Dedifferentiated amniotic fluid mesenchymal stem cell (primary cell): ENCODE measurements around the gene RBCK1.

Experiments
- DNase-seq: peaks from one replicate; pipeline ENCODE4 v3.0.0-alpha.2; 2016; ENCODE audit errors: extremely low spot score

Gene RBCK1

DNA sequence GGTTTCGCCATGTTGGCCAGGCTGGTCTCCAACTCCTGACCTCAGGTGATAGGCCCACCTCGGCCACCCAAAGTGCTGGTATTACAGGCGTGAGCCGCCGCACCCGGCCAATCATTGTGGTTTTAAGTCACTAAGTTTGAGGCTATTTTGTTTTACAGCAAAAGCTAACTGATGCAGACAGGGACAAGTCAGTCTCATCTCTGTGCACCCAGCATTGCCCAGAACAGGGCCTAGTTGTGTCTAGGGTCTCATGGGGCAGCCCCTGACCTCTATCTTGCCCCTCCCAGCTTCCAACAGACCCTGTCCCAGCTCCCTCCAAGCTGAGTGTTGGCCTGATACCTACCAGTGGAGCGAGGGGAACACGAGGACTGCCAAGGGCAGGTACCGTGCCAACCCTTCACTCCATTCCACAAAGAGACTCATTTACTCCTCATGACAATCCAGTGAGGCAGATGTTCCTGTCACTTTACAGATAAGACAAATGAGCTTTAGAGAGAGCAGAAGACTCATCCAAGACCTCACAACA, 8.9 kb upstream of the RBCK1 start:
- no peak for DNase-seq

DNA sequence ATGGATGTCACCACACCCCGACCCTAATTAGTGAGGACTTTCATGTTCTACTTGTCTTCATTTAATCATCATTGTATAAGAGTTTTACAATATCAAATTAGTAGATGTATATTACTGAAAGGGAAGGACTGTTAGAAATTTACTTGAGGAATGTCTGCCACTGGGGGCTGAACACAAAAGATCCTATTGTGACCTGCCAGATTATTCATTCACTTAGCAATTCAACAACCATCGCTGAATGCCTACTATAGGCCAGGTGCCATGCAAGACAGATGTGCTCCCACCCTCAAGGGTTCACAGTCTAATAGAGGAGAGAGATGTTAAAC, 8.0 kb upstream of the RBCK1 start:
- no peak for DNase-seq

DNA sequence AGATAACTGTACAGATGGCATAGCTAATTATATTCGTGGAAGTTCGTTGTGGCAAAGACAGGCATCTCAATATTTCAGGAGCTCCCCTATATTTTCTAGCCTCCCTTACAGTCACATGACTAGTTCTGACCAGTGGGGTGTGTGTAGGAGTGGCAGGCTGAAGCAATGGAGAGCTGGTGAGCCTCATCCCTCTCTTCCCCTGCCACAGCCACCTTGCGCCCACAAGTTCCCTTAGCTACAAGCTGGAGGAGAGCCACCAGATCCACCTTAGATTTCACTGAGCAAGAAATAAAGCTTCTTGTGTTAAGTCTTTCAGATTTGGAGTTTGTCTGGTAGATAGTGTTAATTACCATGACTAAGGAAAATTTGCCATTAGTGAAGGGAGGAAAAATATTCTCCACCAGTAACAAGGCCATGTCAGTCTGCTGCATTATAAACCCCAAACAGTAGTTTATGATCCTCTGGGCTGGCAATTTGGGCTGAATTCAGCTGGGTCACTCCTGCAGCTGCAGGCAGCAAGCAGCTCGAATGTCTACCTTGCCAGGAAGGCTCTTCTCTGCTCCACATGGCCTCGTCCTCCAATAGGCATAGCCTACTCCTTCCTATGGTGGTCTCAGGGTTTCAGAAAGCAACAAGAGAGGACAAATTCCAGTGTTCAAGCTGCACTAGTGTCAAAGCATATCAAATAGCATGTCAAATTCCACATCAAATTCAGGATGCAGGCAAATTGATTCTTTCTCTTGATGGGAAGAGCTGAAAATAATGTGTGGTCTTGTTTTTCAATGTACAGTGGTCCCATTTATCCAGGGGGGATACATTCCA, 7.4 kb upstream of the RBCK1 start:
- no peak for DNase-seq

DNA sequence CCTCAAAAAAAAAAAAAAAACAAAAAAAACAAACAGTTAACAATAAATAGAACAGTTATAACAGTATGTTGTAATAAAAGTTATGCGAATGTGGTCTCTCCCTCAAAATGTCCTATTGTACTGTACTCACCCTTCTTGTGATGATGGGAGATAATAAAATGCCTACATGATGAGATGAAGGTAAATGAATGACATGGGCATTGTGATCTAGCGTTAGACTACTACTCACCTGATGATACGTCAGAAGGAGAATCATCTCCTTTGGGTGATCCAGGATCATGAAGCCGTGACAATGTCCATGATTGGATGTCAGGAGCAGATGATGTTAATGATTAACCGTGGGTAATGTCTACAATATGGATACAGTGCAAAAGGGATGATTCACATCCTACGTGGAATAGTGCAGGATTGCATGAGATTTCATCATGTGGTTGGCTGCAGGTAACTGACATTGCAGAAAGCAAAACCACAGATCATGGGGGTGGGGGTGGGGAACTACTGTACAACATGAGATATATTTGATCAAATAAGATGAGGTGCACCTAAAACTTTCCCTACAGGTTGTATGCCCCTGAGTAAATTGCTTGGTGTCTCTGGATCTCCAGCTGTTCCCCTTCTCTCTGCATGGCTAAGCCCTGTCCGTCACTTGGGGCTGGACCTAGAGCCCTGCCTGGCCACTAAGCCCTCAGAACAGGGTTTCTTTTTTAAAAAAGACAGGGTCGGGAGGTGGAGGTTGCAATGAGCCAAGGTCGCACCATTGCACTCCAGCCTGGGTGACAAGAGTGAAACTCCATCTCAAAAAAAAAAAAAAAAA, 6.2 kb upstream of the RBCK1 start:
- DNase-seq: no peak

DNA sequence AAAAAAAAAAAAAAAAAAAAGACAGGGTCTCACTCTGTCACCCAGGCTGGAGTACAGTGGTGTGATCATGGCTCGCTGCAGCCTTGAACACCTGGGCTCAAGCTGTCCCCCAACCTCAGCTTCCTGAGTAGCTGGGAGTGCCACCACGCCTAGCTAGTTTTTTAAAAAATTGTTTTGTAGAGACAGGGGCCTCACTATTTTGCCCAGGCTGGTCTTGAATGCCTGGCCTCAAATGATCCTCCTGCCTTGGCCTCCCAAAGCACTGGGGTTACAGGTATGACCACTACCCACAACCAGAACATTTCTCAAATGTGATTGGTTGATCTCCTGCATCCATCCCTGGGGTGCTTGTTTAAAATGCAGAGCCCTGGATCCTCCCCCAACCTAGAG, 5.6 kb upstream of the RBCK1 start:
- DNase-seq: no peak

DNA sequence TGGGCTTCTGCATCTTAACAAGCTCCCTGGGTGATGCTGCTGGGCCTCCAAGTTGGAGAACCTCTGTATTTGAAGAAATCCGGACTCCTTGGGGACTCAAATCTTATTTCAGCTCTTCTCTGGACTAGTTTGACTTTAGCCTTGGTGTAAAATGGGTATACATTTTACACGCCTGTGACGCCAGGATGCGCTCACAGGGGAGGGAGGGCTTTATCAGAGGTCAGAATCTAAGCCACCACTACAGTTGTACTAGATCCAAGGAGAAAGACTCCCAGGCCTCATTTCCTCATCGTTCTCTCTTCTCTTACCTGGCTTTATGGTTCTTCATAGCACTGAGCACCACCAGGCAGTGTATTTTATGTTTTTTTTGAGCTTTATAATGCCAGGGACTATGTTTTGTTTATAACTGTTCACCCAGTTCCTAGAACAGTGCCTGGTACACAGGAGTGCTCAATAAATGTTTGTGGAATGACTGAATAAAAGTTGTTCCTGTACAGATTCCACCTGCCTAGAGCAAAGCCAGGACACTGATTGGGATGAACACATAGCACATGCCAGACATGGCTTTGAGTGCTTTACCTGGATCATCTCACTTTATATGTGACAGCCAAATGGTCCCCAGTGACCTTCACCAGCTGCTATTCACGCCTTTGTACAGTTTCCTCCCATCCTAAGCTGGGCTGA, 5.1 kb upstream of the RBCK1 start:
- DNase-seq: no peak

DNA sequence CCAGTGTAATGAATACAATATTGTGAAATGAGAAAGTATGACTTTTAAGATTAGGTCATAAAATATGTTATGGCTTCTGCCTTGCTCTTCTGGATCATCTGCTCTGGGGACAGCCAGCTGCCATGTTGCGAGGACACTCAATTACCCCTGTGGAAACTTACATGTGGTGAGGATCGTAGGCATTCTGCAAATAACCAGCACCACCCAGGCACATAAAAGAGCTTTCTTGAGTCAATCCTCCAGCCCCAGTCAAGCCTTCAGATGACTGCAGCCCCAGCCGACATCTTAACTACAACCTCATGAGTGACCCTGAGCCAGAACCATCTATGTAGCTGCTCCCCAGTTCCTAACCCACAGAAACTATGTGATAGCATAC, 4.5 kb upstream of the RBCK1 start:
- DNase-seq: no peak

DNA sequence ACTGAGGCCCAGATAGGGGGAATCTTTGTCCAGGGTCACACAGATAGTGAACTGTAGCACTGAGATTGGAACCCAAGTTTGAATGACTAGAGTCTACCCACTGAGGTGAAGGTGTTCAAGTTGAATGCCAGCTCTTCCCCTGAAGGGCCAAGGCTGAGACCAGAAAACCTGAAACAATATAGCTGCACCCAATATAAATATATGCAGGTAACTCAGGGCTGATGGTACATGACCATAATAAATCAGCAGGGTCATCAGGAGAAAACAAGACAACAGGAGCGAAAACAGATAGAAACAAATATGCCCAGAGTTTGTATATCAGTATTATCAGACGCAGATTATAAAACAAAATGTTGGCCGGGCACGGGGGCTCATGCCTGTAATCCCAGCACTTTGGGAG, 4.0 kb upstream of the RBCK1 start:
- no peak for DNase-seq

DNA sequence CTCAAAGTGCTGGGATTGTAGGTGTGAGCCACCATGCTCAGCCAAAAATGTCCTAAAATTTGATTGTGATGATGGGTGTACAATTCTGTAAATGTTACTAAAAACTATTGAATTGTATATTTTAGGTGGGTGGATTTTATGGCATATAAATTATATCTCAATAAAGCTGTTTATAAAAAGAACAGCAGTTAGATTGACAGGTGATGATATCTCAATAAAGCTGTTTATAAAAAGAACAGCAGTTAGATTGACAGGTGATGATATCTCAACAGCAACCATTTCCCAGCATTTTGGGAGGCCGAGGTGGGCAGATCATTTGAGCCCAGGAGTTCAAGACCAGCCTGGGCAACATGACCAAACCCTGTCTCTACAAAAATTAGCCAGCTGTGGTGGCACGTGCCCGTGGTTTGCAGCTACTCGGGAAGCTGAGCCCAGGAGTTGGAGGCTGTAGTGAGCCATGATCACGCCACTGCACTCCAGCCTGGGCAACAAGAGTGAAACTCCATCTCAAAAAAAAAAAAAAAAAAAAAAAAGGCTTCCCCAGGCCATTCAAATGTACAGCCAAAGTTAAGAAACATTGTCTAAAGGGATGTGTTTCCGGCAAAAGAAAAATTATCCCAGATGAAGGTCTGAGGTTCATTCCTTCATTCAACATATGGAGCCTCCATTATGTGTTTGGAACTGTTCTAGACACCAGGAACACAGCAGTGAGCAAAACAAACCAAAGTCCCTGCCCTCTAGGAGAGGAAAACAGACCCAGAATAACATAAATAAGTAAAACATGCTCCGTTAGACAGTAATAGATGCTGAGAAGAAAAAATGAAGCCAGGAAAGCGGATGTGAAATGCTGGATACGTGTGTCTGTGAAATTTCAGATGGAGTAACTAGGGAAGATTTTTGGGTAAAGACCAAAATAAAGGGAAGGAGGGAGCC, 1.6 kb upstream of the RBCK1 start:
- DNase-seq: no peak

DNA sequence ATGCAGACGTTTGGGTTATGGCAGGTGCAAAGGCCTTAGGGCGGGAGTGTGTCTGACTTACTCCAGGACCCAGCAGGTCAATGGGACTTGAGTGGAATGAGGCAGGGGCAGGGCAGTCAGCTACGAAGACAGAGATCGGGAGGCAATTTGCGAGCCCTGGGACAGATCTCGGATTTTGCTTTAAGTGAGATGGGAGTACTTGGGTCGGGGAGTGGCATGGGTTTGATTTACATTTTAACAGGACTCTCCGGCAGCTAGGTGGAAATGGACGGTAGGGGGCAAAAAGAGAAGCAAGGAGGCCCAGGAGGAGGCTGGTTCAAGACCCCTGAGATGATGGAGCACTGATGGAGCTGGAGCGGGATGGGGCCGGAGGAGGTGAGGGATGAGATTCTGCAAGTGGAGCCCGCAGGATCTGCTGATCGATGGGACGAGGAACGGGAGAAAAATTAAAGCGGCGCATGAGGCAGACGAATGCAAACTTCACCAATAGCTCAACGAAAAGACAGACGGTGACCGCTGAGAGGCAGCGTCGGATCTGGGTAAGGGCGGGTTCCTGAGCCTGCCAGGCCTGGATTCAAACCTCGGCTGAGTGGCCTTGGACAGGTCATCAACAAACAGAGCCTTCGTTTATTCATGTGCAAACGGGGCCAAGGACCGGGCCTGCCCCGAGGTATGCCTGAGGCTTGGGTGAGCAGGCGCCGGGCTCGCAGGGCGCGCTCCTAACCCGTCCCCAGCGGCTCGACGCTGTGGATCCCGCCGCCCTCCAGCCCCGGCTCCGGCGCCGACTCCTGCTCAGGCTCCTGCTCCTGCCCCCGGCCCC, 756 bp upstream of the RBCK1 start:
- peak; percentile 49 for DNase-seq

DNA sequence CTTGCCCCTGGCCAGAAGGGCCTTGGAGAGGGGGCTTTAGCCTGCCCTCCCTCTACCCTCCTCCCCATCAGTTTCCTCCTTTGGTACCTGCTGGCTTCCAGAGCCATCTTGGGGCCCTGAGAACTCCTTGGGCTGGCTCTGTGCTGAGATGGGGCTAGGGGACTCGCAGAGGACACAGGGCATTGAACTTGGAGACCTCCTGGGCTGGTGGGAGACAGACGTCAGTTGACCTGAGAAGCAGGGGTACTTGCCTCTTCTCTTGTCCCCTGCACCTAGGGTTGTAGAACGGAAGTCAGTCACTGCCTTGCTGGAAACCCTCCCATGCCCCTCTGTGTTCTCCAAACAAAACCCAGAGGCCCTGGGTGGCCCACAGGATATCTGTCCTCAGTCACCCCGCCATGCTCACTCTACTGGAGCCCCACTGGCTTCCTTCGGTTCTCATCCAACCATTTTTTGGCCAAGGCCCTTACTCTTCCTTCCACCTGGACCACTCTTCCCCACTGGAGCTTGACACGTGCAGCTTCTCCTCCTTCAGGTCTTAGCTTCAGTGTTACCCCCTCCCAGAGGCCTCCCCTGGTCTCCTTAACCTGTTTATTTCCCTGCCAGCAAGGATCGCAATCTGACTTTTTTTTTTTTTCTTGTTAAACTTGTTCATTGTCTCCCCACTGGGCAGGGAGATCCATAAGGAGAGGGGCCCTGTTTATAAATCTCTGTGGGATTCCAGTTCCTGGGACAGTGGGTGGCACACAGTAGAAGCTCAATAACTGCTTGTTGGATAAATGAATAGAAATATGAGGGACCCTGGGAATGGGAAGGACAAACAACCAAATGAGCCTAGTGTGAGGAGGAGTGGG, 971 bp downstream of the RBCK1 start:
- DNase-seq: no peak

DNA sequence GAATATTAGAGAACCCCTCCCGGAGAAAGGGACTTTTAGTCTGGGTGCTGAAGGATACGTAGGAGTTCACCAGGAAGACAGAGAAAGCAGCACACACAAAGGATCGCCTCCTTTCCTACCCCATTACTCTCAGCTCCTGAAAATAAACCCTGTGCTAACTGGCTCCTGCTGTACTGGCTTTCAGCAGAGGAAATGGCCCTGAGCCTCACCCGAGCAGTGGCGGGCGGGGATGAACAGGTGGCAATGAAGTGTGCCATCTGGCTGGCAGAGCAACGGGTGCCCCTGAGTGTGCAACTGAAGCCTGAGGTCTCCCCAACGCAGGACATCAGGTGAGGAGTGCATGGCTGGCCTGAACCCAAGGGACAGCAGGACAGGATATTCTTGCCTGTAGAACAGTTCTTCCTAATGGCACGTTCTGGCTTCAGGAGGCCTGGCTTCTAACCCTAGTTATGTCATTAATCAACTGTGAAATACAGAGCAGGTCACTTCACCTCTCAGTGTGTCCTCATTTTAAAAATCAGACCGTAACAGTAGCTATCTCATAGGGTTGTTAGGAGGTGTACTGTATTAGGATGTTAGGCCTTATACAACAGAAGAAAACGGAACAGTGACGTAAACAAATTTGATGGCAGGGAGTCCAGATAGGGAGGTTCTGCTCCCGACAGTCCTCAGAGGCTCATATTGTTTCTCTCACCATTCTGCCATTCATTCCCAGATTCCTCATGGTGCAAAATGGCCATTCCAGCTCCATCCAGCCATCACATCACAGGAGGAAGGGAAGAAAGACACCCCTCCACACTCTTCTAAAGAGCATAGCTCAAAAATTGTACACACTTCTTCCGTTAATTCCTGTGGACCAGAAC, 1.8 kb downstream of the RBCK1 start:
- DNase-seq: no peak

DNA sequence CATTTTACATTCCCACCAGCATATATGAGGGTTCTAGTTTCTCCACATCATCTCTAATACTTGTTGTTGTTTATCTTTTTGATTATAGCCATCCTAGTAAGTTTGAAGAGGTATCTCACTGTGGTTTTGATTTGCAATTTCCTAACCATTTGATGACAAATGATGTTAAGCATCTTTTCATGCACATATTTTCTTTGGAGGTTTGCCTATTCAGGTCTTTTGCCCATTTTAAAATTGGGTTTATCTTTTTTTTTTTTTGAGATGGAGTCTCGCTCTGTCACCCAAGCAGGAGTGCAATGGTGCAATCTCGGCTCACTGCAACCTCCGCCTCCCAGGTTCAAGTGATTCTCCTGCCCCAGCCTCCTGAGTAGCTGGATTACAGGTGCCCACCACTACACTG, 4.0 kb downstream of the RBCK1 start:
- DNase-seq: no peak

DNA sequence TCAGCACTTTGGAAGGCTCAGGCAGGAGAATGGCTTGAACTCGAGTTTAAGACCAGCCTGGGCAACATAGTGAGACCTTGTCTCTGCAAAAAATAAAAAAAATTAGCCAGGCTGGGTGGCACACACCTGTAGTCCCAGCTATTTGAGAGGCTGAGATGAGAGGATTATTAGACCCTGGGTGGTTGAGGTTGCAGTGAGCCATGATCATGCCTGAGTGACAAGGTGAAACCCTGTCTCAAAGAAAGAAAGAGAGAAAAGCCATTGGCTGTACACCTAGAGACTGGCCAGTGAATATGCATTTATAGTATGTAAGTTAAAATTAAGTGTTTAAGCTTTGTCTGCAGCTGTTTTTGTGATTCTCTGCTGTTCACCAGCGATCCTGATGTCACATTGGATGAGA, 6.1 kb downstream of the RBCK1 start:
- no peak for DNase-seq

DNA sequence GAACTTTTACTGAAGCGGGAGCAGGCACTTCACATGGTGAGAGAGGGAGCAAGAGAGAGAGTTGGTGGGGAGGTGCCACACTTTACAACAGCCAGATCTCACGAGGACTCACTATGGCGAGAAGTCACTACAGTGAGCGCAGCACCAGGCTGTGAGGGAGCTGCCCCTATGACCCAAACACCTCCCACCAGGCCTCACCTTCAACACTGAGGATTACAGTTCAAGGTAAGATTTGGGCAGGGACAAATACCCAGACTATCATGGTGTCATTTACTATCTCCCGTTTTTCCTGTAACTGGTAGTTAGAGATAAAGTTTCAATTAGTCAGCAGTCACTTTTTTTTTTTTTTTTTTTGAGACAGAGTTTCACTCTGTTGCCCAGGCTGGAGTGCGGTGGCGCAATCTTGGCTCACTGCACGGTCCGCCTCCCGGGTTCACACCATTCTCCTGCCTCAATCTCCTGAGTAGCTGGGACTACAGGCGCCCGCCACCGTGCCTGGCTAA, 7.8 kb downstream of the RBCK1 start:
- no peak for DNase-seq

DNA sequence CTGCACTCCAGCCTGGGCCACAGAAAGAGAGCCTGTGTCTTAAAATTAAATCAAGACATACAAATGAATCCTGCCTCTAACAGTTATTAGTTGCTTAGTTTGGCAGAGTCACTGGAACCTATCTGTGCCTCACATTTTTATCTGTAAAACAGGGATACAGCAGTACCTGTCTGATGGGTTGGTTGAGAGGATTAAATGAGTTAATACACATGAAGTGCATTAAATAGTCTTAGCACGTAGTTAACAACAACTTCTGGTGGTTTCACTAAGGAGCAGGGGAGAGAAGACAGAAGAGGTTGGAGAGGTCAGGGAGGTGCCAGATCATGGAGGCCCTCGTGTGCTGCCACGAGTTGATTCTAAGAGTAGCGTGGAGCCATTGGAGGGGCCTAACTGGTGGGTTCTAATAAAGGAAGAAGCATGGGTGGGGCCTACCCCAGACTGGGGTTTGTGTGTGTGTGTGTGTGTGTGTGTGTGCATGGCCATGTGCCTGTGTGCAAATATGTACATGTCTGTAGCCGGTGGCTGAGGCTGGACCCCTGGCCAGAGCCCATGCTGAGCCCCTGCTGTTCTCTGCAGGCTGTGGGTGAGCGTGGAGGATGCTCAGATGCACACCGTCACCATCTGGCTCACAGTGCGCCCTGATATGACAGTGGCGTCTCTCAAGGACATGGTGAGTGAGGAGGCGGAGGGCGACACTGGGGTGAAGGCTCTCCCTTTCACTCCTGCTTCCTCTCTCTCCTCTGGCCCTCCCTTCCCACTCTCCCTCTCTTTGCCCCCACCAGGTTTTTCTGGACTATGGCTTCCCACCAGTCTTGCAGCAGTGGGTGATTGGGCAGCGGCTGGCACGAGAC, 9.1 kb downstream of the RBCK1 start:
- no peak for DNase-seq

DNA sequence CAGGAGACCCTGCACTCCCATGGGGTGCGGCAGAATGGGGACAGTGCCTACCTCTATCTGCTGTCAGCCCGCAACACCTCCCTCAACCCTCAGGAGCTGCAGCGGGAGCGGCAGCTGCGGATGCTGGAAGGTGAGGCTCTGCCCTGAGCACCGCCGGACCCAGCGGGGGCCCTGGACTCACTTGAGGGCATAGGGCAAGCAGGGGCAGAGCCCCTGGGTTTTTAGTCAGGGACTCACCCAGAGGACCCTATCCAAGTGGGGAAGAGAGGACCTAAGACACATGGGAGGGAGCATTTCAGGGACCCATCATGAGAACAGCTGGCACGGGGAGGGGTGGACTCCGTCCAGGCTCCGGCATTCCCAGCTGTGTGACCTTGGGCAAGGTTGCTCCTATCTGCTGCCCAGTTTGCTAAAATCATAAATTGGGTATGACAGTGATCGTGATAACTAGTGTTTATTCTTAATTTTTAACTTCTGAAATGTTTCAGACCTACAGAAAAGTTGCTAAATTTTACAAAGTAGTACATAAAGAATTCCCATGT, 9.8 kb downstream of the RBCK1 start:
- DNase-seq: no peak
